ENCODE measurements around the gene EML3.

DNA sequence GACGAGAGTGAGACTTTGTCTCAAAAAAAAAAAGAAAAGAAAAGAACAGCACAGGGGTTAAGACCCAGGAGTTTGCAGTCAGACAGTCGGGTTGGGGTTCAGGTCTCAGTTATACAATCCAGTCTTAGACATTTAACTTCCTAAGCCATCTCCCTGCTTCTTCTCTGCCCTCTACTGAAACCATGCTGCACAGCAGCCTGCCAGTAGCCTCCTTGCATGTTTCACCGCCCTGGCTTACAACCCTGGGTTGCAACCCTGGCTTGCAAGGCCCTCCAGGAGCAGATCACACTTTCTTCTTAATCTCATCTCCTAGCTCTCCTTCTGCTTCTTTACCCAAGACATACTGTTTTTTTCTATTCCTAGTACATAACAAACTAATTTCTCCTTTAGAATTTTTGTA lies 15.1 kb upstream of the EML3 start:
- TF ChIP-seq, protein P1, sequence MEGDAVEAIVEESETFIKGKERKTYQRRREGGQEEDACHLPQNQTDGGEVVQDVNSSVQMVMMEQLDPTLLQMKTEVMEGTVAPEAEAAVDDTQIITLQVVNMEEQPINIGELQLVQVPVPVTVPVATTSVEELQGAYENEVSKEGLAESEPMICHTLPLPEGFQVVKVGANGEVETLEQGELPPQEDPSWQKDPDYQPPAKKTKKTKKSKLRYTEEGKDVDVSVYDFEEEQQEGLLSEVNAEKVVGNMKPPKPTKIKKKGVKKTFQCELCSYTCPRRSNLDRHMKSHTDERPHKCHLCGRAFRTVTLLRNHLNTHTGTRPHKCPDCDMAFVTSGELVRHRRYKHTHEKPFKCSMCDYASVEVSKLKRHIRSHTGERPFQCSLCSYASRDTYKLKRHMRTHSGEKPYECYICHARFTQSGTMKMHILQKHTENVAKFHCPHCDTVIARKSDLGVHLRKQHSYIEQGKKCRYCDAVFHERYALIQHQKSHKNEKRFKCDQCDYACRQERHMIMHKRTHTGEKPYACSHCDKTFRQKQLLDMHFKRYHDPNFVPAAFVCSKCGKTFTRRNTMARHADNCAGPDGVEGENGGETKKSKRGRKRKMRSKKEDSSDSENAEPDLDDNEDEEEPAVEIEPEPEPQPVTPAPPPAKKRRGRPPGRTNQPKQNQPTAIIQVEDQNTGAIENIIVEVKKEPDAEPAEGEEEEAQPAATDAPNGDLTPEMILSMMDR (optimal IDR thresholded peaks at IDR 0.05 in 1 of 3, IDR thresholded peaks at IDR 0.05 in 1 of 3, conservative IDR thresholded peaks at IDR 0.05 in 1 of 3; ENCODE audit: extremely low read depth in 1 of 3, insufficient read depth in 2 of 3, low read length in 3 of 3), result peak in 2 of 3 experiments; percentile 25 to 40
- no peak for TF ChIP-seq EZH2 (IDR thresholded peaks at IDR 0.05; ENCODE audit: low read length)

All from keratinocyte (primary cell).